Measurements from ENCODE around the gene SMIM10L2A.

DNA sequence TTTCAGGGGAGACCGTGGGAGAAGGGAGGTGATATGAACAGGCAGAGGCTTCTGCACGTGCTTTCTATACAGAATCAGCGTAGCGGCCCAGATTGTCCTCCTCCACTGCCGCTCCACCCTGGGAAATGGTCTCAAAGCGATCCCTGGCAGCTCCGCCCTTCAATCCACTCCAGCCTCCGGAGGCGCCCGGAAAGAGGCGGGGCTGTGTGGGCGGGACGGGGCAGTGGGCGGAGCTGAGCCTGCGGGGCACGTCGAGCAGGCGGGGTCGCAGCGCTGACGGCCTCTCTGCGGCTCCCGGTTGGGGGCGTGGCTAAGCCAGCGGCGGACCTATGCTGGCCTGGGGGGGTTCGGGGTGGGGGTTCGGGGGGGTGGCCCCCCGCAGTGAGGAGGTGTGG, 210 bp upstream of the SMIM10L2A start:
- TF ChIP-seq CTCF (IDR thresholded peaks at IDR 0.05; ENCODE audit: insufficient read depth, low read length), result no peak
- no peak for TF ChIP-seq SPI1 (IDR thresholded peaks at IDR 0.05; ENCODE audit: borderline replicate concordance, low read depth)
- TF ChIP-seq POLR2AphosphoS5 (IDR thresholded peaks at IDR 0.05; ENCODE audit: low read depth), result no peak
- TF ChIP-seq, protein P1, sequence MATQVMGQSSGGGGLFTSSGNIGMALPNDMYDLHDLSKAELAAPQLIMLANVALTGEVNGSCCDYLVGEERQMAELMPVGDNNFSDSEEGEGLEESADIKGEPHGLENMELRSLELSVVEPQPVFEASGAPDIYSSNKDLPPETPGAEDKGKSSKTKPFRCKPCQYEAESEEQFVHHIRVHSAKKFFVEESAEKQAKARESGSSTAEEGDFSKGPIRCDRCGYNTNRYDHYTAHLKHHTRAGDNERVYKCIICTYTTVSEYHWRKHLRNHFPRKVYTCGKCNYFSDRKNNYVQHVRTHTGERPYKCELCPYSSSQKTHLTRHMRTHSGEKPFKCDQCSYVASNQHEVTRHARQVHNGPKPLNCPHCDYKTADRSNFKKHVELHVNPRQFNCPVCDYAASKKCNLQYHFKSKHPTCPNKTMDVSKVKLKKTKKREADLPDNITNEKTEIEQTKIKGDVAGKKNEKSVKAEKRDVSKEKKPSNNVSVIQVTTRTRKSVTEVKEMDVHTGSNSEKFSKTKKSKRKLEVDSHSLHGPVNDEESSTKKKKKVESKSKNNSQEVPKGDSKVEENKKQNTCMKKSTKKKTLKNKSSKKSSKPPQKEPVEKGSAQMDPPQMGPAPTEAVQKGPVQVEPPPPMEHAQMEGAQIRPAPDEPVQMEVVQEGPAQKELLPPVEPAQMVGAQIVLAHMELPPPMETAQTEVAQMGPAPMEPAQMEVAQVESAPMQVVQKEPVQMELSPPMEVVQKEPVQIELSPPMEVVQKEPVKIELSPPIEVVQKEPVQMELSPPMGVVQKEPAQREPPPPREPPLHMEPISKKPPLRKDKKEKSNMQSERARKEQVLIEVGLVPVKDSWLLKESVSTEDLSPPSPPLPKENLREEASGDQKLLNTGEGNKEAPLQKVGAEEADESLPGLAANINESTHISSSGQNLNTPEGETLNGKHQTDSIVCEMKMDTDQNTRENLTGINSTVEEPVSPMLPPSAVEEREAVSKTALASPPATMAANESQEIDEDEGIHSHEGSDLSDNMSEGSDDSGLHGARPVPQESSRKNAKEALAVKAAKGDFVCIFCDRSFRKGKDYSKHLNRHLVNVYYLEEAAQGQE (IDR thresholded peaks at IDR 0.05; ENCODE audit: insufficient replicate concordance, low read depth), result no peak
